GM23338 (cell line): ENCODE data around the gene JAK3.

Source experiments
- CREB1 ChIP-seq: fragments of 250-450 bp; sonication (Bioruptor Pico); IDR thresholded peaks from 2 replicates; pipeline ENCODE4 v1.5.0; 2020; ENCODE audit warnings: low read depth, mild to moderate bottlenecking, moderate library complexity
- EZH2 ChIP-seq: fragments of 200-600 bp; sonication (generic); IDR thresholded peaks from one replicate; pipeline ENCODE4 v1.8.0; 2017; ENCODE audit warnings: antibody characterized with exemption, mild to moderate bottlenecking, low read depth; ENCODE audit not compliant: unreplicated experiment
- EZH2phosphoT487 ChIP-seq: fragments of 200-600 bp; sonication (generic); IDR thresholded peaks from one replicate; pipeline ENCODE4 v1.8.1; 2018; ENCODE audit warnings: antibody characterized with exemption; ENCODE audit not compliant: unreplicated experiment
- JUNB ChIP-seq: IDR thresholded peaks from one replicate; pipeline ENCODE4 v1.6.1; 2016; ENCODE audit warnings: antibody characterized with exemption; ENCODE audit not compliant: unreplicated experiment
- NANOG ChIP-seq: IDR thresholded peaks from 2 replicates; pipeline ENCODE4 v1.6.1; 2016; ENCODE audit warnings: antibody characterized with exemption, borderline replicate concordance
- POLR2AphosphoS5 ChIP-seq: IDR thresholded peaks from 2 replicates; pipeline ENCODE4 v1.6.1; 2016; ENCODE audit warnings: antibody characterized with exemption, low read depth
- ZNF114 ChIP-seq: fragments of 250-450 bp; sonication (Bioruptor Pico); IDR thresholded peaks from 2 replicates; pipeline ENCODE4 v1.5.0; 2020; ENCODE audit warnings: mild to moderate bottlenecking, moderate library complexity
- ZNF331 ChIP-seq: fragments of 250-450 bp; sonication (Bioruptor Pico); IDR thresholded peaks from 2 replicates; pipeline ENCODE4 v1.5.0; 2020; ENCODE audit warnings: low read depth, mild to moderate bottlenecking, moderate library complexity
- TF ChIP-seq, protein P1 (sequence below), 2 experiments: fragments of 200-600 bp in 1 of 2; sonication (generic) in 1 of 2; conservative IDR thresholded peaks; 2 replicates each; pipeline versions ENCODE4 v1.5.1 to v1.6.1; 2016 to 2017; ENCODE audit warnings: antibody characterized with exemption in 2 of 2, low read depth in 2 of 2, mild to moderate bottlenecking in 2 of 2, moderate library complexity in 1 of 2
- TF ChIP-seq, protein P2 (sequence below): IDR thresholded peaks from one replicate; pipeline ENCODE4 v1.6.1; 2018; ENCODE audit warnings: antibody characterized with exemption; ENCODE audit not compliant: unreplicated experiment
- TF ChIP-seq, protein P3 (sequence below): IDR thresholded peaks from 2 replicates; pipeline ENCODE4 v1.6.1; 2016; ENCODE audit warnings: antibody characterized with exemption

DNA sequence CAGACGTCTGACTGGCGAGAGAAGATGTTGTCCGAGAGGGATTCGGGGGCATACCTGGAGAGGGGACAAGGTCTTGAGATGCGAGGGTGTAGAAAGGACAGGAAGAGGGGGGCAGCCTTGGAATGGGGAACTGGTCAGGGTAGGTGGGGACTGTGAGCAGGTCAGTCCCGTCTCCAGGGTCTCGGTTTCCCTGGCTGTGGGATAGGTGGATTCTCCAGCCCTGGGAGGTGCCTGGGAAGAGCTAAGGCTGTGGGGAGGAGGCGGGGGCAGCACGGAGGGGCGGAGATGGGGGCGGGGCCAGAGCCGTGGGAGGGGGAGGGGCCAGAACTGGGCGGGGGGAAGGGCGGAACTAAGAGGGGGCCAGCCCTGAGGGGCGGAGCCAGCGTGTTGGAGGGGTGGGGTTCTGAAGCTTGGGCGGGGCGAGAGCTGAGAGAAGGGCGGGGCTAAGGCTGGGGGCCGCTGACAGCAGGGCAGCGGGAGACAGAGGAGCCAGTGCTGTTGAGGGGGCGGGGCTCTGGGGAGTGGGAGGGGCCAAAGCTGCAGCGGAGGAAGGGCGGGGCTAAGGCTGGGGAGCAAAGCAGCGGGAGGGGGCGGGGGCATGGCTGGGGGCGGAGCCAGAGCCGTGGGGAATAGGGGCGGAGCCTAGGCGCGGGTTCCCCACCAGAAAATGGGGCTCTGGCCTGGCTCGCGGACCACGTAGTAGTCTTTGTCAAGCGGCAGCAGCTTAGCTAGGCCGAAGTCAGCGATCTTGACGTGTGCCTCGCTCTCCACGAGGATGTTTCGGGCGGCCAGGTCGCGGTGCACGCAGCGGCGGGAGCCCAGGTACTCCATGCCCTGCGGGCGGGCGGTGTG lies 17.0 kb downstream of the JAK3 start:
- TF ChIP-seq, protein P1, sequence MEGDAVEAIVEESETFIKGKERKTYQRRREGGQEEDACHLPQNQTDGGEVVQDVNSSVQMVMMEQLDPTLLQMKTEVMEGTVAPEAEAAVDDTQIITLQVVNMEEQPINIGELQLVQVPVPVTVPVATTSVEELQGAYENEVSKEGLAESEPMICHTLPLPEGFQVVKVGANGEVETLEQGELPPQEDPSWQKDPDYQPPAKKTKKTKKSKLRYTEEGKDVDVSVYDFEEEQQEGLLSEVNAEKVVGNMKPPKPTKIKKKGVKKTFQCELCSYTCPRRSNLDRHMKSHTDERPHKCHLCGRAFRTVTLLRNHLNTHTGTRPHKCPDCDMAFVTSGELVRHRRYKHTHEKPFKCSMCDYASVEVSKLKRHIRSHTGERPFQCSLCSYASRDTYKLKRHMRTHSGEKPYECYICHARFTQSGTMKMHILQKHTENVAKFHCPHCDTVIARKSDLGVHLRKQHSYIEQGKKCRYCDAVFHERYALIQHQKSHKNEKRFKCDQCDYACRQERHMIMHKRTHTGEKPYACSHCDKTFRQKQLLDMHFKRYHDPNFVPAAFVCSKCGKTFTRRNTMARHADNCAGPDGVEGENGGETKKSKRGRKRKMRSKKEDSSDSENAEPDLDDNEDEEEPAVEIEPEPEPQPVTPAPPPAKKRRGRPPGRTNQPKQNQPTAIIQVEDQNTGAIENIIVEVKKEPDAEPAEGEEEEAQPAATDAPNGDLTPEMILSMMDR (conservative IDR thresholded peaks at IDR 0.05; ENCODE audit: low read depth in 2 of 2) = no peak
- TF ChIP-seq CREB1 (CRISPR knock-in tag) (no peak), POLR2AphosphoS5 (peak; percentile 63), JUNB (no peak), EZH2 (no peak), EZH2phosphoT487 (no peak), ZNF114 (CRISPR knock-in tag) (no peak), ZNF331 (no peak), NANOG (no peak)
- TF ChIP-seq, protein P2, sequence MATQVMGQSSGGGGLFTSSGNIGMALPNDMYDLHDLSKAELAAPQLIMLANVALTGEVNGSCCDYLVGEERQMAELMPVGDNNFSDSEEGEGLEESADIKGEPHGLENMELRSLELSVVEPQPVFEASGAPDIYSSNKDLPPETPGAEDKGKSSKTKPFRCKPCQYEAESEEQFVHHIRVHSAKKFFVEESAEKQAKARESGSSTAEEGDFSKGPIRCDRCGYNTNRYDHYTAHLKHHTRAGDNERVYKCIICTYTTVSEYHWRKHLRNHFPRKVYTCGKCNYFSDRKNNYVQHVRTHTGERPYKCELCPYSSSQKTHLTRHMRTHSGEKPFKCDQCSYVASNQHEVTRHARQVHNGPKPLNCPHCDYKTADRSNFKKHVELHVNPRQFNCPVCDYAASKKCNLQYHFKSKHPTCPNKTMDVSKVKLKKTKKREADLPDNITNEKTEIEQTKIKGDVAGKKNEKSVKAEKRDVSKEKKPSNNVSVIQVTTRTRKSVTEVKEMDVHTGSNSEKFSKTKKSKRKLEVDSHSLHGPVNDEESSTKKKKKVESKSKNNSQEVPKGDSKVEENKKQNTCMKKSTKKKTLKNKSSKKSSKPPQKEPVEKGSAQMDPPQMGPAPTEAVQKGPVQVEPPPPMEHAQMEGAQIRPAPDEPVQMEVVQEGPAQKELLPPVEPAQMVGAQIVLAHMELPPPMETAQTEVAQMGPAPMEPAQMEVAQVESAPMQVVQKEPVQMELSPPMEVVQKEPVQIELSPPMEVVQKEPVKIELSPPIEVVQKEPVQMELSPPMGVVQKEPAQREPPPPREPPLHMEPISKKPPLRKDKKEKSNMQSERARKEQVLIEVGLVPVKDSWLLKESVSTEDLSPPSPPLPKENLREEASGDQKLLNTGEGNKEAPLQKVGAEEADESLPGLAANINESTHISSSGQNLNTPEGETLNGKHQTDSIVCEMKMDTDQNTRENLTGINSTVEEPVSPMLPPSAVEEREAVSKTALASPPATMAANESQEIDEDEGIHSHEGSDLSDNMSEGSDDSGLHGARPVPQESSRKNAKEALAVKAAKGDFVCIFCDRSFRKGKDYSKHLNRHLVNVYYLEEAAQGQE = no peak
- TF ChIP-seq, protein P3, sequence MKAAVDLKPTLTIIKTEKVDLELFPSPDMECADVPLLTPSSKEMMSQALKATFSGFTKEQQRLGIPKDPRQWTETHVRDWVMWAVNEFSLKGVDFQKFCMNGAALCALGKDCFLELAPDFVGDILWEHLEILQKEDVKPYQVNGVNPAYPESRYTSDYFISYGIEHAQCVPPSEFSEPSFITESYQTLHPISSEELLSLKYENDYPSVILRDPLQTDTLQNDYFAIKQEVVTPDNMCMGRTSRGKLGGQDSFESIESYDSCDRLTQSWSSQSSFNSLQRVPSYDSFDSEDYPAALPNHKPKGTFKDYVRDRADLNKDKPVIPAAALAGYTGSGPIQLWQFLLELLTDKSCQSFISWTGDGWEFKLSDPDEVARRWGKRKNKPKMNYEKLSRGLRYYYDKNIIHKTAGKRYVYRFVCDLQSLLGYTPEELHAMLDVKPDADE = no peak
